ENCODE measurements around the gene MEGF6.
"Not testable (repeated sequence)": the region's sequence is repeated elsewhere in the genome, so short reads cannot be mapped to it uniquely, and the experiment has no call there.

The MEGF6 gene

GRCh38 chr1:3590951-3591865 is 20.1 kb downstream of the MEGF6 start:
- DNase-seq, result no peak

- DNase-seq, result no peak
Measured at GRCh38 chr1:3590139-3590763, 21.1 kb downstream of the MEGF6 start.

GRCh38 chr1:3588395-3588794 is 22.9 kb downstream of the MEGF6 start:
- DNase-seq, result no peak

- no peak for DNase-seq
Measured at GRCh38 chr1:3586986-3587759, 24.1 kb downstream of the MEGF6 start.

GRCh38 chr1:3585940-3586568 is 25.3 kb downstream of the MEGF6 start:
- peak in 1 of 4 experiments; percentile 6 for DNase-seq

- not testable (repeated sequence) for DNase-seq
Measured at GRCh38 chr1:3585353-3585868, 25.9 kb downstream of the MEGF6 start.

- peak in 1 of 4 experiments; percentile 8 for DNase-seq
Measured at GRCh38 chr1:3584915-3585314, 26.4 kb downstream of the MEGF6 start.

GRCh38 chr1:3583751-3584150 is 27.6 kb downstream of the MEGF6 start:
- not testable (repeated sequence) for DNase-seq

GRCh38 chr1:3581296-3582036 is 29.8 kb downstream of the MEGF6 start:
- DNase-seq, result no peak

GRCh38 chr1:3580231-3580630 is 31.1 kb downstream of the MEGF6 start:
- no peak for DNase-seq

GRCh38 chr1:3579626-3580025 is 31.7 kb downstream of the MEGF6 start:
- no peak for DNase-seq

GRCh38 chr1:3578906-3579305 is 32.4 kb downstream of the MEGF6 start:
- no peak for DNase-seq

- DNase-seq, result no peak
Measured at GRCh38 chr1:3578433-3578805, 32.9 kb downstream of the MEGF6 start.

- DNase-seq, result no peak
Measured at GRCh38 chr1:3577711-3578432, 33.4 kb downstream of the MEGF6 start.

- no peak for DNase-seq
Measured at GRCh38 chr1:3577300-3577699, 34.0 kb downstream of the MEGF6 start.

GRCh38 chr1:3575993-3576392 is 35.3 kb downstream of the MEGF6 start:
- no peak for DNase-seq

- not testable (repeated sequence) for DNase-seq
Measured at GRCh38 chr1:3575515-3575914, 35.8 kb downstream of the MEGF6 start.

GRCh38 chr1:3573500-3573899 is 37.8 kb downstream of the MEGF6 start:
- DNase-seq, result no peak

GRCh38 chr1:3572638-3573037 is 38.7 kb downstream of the MEGF6 start:
- DNase-seq, result not testable (repeated sequence)

- DNase-seq, result no peak
Measured at GRCh38 chr1:3571263-3571662, 40.0 kb downstream of the MEGF6 start.
